ENCODE measurements around the gene NLRP3. TPM values are rescaled to one million over a fixed set of nuclear protein-coding genes. Genes with fewer than 3 reads are reported as not detected.

The NLRP3 gene
- total RNA-seq, 1 experiment from 2014 or later = not detected

DNA sequence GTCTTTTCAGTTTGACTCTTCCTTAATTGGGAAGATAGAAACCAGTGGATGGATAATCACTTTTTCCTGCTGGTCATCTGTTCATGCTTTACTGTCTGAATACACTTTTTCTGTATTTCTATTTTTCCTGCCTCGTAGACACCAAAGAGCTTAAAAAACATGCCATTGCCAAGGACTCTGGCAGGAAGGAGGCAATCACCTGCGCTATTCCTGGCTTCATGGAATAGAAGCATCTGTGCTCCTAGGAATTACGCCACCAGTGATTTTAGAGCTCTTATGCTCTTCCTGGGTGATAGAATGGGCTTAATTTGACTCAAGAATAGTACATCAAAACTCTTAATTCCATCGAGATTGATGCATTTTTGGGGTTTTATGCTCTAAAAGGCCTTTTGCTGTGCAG is 26.2 kb downstream of the NLRP3 start:
- no peaks in the 10 kb centered on the region for H3F3A ChIP-seq (ENCODE audit: insufficient read depth, low read depth)
- CTCF ChIA-PET = no interaction called here
- no peaks in the 10 kb centered on the region for H3K79me2 ChIP-seq (ENCODE audit: low read depth)
- DNase-seq = no peak
- H3K4me3 ChIP-seq = no peak overlapping the region
- H3K9me3 ChIP-seq (ENCODE audit: insufficient read depth, low read depth) = no peaks in the 10 kb centered on the region
- H3K27me3 ChIP-seq (ENCODE audit: insufficient read depth, low read depth) = peaks cover 26% of the 10 kb centered on the region
- no TSS peak for BruUV-seq (replicated peaks)
- intact Hi-C loops (cut with micrococcal nuclease; ENCODE audit: unreplicated experiment) = no loop called here
- no peaks in the 10 kb centered on the region for H3K9me2 ChIP-seq (ENCODE audit: insufficient read depth)
- H3K36me3 ChIP-seq (ENCODE audit: low read depth) = no peaks in the 10 kb centered on the region
- no peaks in the 10 kb centered on the region for H4K20me1 ChIP-seq (ENCODE audit: insufficient read depth)
- H2AFZ ChIP-seq = no peak overlapping the region
- no peak overlapping the region for H3K4me2 ChIP-seq
- TF ChIP-seq, protein P1, sequence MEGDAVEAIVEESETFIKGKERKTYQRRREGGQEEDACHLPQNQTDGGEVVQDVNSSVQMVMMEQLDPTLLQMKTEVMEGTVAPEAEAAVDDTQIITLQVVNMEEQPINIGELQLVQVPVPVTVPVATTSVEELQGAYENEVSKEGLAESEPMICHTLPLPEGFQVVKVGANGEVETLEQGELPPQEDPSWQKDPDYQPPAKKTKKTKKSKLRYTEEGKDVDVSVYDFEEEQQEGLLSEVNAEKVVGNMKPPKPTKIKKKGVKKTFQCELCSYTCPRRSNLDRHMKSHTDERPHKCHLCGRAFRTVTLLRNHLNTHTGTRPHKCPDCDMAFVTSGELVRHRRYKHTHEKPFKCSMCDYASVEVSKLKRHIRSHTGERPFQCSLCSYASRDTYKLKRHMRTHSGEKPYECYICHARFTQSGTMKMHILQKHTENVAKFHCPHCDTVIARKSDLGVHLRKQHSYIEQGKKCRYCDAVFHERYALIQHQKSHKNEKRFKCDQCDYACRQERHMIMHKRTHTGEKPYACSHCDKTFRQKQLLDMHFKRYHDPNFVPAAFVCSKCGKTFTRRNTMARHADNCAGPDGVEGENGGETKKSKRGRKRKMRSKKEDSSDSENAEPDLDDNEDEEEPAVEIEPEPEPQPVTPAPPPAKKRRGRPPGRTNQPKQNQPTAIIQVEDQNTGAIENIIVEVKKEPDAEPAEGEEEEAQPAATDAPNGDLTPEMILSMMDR (conservative IDR thresholded peaks at IDR 0.05) = no peak
- TF ChIP-seq EZH2 (IDR thresholded peaks at IDR 0.05; ENCODE audit: low read depth) = no peak
- POLR2A ChIA-PET (ENCODE audit: unreplicated experiment) = no interaction called here
- no peaks in the 10 kb centered on the region for H3K4me1 ChIP-seq (replicated peaks; ENCODE audit: insufficient read depth)
- H3K27ac ChIP-seq = no peak overlapping the region

- Histone ChIP-seq H3K4me3 (no peak overlapping the region), H3K36me3 (ENCODE audit: low read depth) (no peaks in the 10 kb centered on the region), H2AFZ (no peak overlapping the region), H3F3A (ENCODE audit: insufficient read depth, low read depth) (no peaks in the 10 kb centered on the region), H3K27me3 (ENCODE audit: insufficient read depth, low read depth) (peaks cover 17% of the 10 kb centered on the region), H3K4me1 (replicated peaks; ENCODE audit: insufficient read depth) (no peaks in the 10 kb centered on the region), H4K20me1 (ENCODE audit: insufficient read depth) (no peaks in the 10 kb centered on the region), H3K9me2 (ENCODE audit: insufficient read depth) (no peaks in the 10 kb centered on the region), H3K9me3 (ENCODE audit: insufficient read depth, low read depth) (no peaks in the 10 kb centered on the region), H3K79me2 (ENCODE audit: low read depth) (no peaks in the 10 kb centered on the region), H3K4me2 (no peak overlapping the region), H3K27ac (no peak overlapping the region)
- intact Hi-C loops (cut with micrococcal nuclease; ENCODE audit: unreplicated experiment) = no loop called here
- no TSS peak for BruUV-seq (replicated peaks)
- no peak for DNase-seq
- POLR2A ChIA-PET (ENCODE audit: unreplicated experiment) = no interaction called here
- CTCF ChIA-PET = no interaction called here
- no peak for TF ChIP-seq EZH2 (IDR thresholded peaks at IDR 0.05; ENCODE audit: low read depth)
- TF ChIP-seq, protein P1 (conservative IDR thresholded peaks at IDR 0.05) = no peak
These were observed 27.7 kb downstream of the NLRP3 start for GRCh38 chr1:247443641-247444040.

- CTCF ChIA-PET = no interaction called here
- no peaks in the 10 kb centered on the region for H3K4me1 ChIP-seq (replicated peaks; ENCODE audit: insufficient read depth)
- intact Hi-C loops (cut with micrococcal nuclease; ENCODE audit: unreplicated experiment) = no loop called here
- TF ChIP-seq, protein P1 (conservative IDR thresholded peaks at IDR 0.05) = no peak
- no peak for TF ChIP-seq EZH2 (IDR thresholded peaks at IDR 0.05; ENCODE audit: low read depth)
- H3K9me3 ChIP-seq (ENCODE audit: insufficient read depth, low read depth) = no peaks in the 10 kb centered on the region
- no peak overlapping the region for H3K27ac ChIP-seq
- POLR2A ChIA-PET (ENCODE audit: unreplicated experiment) = no interaction called here
- H3K9me2 ChIP-seq (ENCODE audit: insufficient read depth) = no peaks in the 10 kb centered on the region
- no peaks in the 10 kb centered on the region for H3K36me3 ChIP-seq (ENCODE audit: low read depth)
- peaks cover 23% of the 10 kb centered on the region for H3K27me3 ChIP-seq (ENCODE audit: insufficient read depth, low read depth)
- H3F3A ChIP-seq (ENCODE audit: insufficient read depth, low read depth) = no peaks in the 10 kb centered on the region
- H4K20me1 ChIP-seq (ENCODE audit: insufficient read depth) = no peaks in the 10 kb centered on the region
- no TSS peak for BruUV-seq (replicated peaks)
- H3K79me2 ChIP-seq (ENCODE audit: low read depth) = no peaks in the 10 kb centered on the region
- no peak overlapping the region for H3K4me3 ChIP-seq
- H2AFZ ChIP-seq = no peak overlapping the region
- H3K4me2 ChIP-seq = no peak overlapping the region
- DNase-seq = no peak
These were observed 28.6 kb downstream of the NLRP3 start for GRCh38 chr1:247444571-247444970.
